OCI-LY7 (cell line): ENCODE data around the gene ERBB2.

Source experiments
- CTCF ChIP-seq: fragments of 200-600 bp; sonication (generic); conservative IDR thresholded peaks from 2 replicates; pipeline ENCODE4 v1.5.1; 2014; ENCODE audit warnings: mild to moderate bottlenecking, antibody characterized with exemption, low read length, moderate library complexity, mixed read lengths
- EZH2phosphoT487 ChIP-seq: fragments of 200-600 bp; sonication (generic); IDR thresholded peaks from 2 replicates; pipeline ENCODE4 v1.6.1; 2018; ENCODE audit warnings: low read depth, borderline replicate concordance, mild to moderate bottlenecking, mixed run types, antibody characterized with exemption, low read length, moderate library complexity, mixed read lengths

- TF ChIP-seq CTCF: no peak
- no peak for TF ChIP-seq EZH2phosphoT487
Measured at GRCh38 chr17:39772987-39773934, 73.4 kb downstream of the ERBB2 start.
